Caco-2 (cell line): ENCODE results near the gene NDEL1. TPM values are rescaled to one million over a fixed set of nuclear protein-coding genes. Genes with fewer than 3 reads are reported as not detected.

ENCODE experiments used
- BruUV-seq: library from RNA; stranded (reverse); fragments of 400-500 nt; replicated peaks from 2 replicates; lab custom pipeline; 2021; lab: Mats Ljungman, UMichigan
- CTCF ChIA-PET: fragments of 300-600 bp; sonication (Branson Sonifier 250); formaldehyde crosslinking; loops from one replicate; lab custom pipeline; 2022; ENCODE audit warnings: antibody characterized with exemption; lab: Charles Lee
- POLR2A ChIA-PET: fragments of 300-600 bp; sonication (Branson Sonifier 250); formaldehyde crosslinking; loops from one replicate; lab custom pipeline; 2022; ENCODE audit warnings: antibody characterized with exemption; lab: Charles Lee
- DNase-seq, 2 experiments: peaks; one replicate each; pipeline versions ENCODE4 v3.0.0 to v3.0.0-alpha.2; 2020 to 2022
- H3K27me3 ChIP-seq: replicated peaks from 2 replicates; pipeline ENCODE4 v1.6.0; 2011; ENCODE audit warnings: low read length; ENCODE audit not compliant: control insufficient read depth, insufficient read depth
- H3K36me3 ChIP-seq: 2 replicates; pipeline ENCODE4 v1.5.1; 2011; ENCODE audit warnings: low read length; ENCODE audit not compliant: control insufficient read depth, insufficient read depth
- H3K4me1 ChIP-seq: fragments of 250-450 bp; sonication (Bioruptor Pico); 2 replicates; pipeline ENCODE4 v1.5.1; 2020; ENCODE audit warnings: mild to moderate bottlenecking
- H3K4me3 ChIP-seq: 2 replicates; pipeline ENCODE4 v1.5.1; 2011; ENCODE audit warnings: low read depth, mild to moderate bottlenecking, control low read depth, low read length
- H3K9me3 ChIP-seq: fragments of 250-450 bp; sonication (Bioruptor Pico); 2 replicates; pipeline ENCODE4 v1.5.1; 2020; ENCODE audit warnings: mild to moderate bottlenecking, moderate library complexity
- H3K27ac Mint-ChIP-seq: one replicate; pipeline ENCODE4 v1.8.0; 2022; ENCODE audit warnings: mixed read lengths; ENCODE audit not compliant: unreplicated experiment
- H3K27me3 Mint-ChIP-seq: one replicate; pipeline ENCODE4 v1.8.0; 2022; ENCODE audit warnings: mixed read lengths; ENCODE audit not compliant: insufficient read depth, unreplicated experiment
- H3K36me3 Mint-ChIP-seq: one replicate; pipeline ENCODE4 v1.8.0; 2022; ENCODE audit warnings: mild to moderate bottlenecking, mixed read lengths; ENCODE audit not compliant: insufficient read depth, unreplicated experiment
- H3K4me1 Mint-ChIP-seq: one replicate; pipeline ENCODE4 v1.8.0; 2022; ENCODE audit warnings: low read depth, mixed read lengths; ENCODE audit not compliant: unreplicated experiment
- H3K4me3 Mint-ChIP-seq: one replicate; pipeline ENCODE4 v1.8.0; 2022; ENCODE audit warnings: mild to moderate bottlenecking, moderate library complexity, mixed read lengths; ENCODE audit not compliant: unreplicated experiment
- H3K9me3 Mint-ChIP-seq: one replicate; pipeline ENCODE4 v1.8.0; 2022; ENCODE audit warnings: mixed read lengths; ENCODE audit not compliant: unreplicated experiment
- intact Hi-C: fragments of 100-400 bp; cut with micrococcal nuclease; formaldehyde crosslinking; loops from one replicate; pipeline ENCODE4 v1.10.0; 2022; ENCODE audit not compliant: unreplicated experiment
- total RNA-seq: library from RNA; stranded (reverse); gene quantifications from 2 replicates; pipeline ENCODE4 v1.2.3, GENCODE V29; 2022
- TF ChIP-seq, protein P1 (sequence below), 2 experiments: fragments of 200-600 bp in 1 of 2; IDR thresholded peaks; 1 replicate in 1 of 2; 2 replicates in 1 of 2; pipeline versions ENCODE4 v1.5.1 to v1.8.0; 2011 to 2022; ENCODE audit warnings: antibody characterized with exemption in 1 of 2, control low read depth in 1 of 2, inconsistent platforms in 1 of 2, low read depth in 1 of 2, low read length in 1 of 2, mild to moderate bottlenecking in 1 of 2, moderate library complexity in 1 of 2; ENCODE audit not compliant: insufficient read depth in 1 of 2, severe bottlenecking in 1 of 2, unreplicated experiment in 1 of 2

NDEL1 gene
- total RNA-seq, 1 experiment from 2014 or later = 32.2 TPM

DNA sequence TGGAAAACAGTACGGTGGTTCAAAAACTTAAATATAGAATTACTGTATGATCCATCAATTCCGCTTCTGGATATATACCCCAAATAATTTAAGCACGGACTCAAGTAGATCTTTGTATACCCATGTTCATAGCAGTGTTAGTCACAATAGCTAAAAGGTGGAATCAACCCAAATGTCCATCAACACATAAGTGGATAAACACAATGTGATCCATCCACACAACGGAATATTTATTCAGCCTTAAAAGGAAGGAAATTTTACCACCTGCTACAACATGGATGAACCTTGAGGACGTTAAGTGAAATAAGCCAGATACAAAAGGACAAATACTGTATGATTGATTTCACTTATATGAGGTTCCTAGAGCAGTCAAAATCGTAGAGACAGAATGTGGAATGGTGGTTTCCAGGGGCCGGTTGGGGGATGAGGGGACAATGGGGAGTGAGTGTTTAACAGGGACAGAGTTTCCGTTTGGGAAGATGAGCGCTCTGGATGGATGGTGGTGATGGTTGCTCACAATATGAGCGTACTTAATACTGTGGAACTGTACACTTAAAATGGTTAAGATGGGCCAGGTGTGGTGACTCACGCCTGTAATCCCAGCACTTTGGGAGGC, 32.7 kb upstream of the NDEL1 start:
- TF ChIP-seq, protein P1, sequence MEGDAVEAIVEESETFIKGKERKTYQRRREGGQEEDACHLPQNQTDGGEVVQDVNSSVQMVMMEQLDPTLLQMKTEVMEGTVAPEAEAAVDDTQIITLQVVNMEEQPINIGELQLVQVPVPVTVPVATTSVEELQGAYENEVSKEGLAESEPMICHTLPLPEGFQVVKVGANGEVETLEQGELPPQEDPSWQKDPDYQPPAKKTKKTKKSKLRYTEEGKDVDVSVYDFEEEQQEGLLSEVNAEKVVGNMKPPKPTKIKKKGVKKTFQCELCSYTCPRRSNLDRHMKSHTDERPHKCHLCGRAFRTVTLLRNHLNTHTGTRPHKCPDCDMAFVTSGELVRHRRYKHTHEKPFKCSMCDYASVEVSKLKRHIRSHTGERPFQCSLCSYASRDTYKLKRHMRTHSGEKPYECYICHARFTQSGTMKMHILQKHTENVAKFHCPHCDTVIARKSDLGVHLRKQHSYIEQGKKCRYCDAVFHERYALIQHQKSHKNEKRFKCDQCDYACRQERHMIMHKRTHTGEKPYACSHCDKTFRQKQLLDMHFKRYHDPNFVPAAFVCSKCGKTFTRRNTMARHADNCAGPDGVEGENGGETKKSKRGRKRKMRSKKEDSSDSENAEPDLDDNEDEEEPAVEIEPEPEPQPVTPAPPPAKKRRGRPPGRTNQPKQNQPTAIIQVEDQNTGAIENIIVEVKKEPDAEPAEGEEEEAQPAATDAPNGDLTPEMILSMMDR (IDR thresholded peaks at IDR 0.05; ENCODE audit: insufficient read depth in 1 of 2, low read depth in 1 of 2, low read length in 1 of 2, severe bottlenecking in 1 of 2, unreplicated experiment in 1 of 2) = no peak
- H3K4me3 Mint-ChIP-seq = no peak overlapping the region

DNA sequence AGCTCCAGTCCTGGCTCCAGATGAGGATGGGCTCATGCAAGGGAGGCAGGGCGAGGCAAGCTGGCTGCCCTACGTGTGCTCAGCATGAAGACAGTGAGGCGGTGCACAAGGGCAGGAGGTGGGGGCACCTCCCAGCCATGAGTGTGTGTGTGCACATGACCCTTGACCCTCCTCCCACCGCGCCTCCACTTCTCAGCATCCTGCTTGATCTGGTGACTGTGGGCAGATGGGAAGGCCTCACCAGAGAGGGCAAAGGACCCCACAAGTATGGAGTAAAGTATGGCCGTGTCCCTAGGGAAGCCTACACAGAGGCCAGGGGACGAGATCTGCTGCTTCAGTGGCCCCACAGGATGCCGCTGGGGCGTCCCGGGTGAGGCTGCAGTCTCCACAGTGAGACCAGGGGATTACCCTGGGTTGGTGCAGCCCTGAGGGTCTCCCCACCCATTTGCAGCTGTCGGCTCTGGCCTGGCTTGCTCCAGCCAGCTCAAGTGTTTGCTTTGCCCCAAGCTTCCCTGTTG, 30.1 kb upstream of the NDEL1 start:
- Mint-ChIP-seq H3K27me3 (peaks cover 3% of the 10 kb centered on the region), H3K9me3 (no peaks in the 10 kb centered on the region), H3K27ac (no peak overlapping the region), H3K4me1 (no peaks in the 10 kb centered on the region), H3K4me3 (no peak overlapping the region), H3K36me3 (peaks cover 5% of the 10 kb centered on the region)
- Histone ChIP-seq H3K4me3 (no peak overlapping the region), H3K36me3 (no peaks in the 10 kb centered on the region), H3K27me3 (no peaks in the 10 kb centered on the region), H3K9me3 (no peaks in the 10 kb centered on the region), H3K4me1 (no peaks in the 10 kb centered on the region)
- TF ChIP-seq, protein P1 (IDR thresholded peaks at IDR 0.05; ENCODE audit: insufficient read depth in 1 of 2, low read depth in 1 of 2, low read length in 1 of 2, severe bottlenecking in 1 of 2, unreplicated experiment in 1 of 2) = no peak
- CTCF ChIA-PET = no interaction called here
- no TSS peak for BruUV-seq
- DNase-seq = no peak
- POLR2A ChIA-PET = no interaction called here
- intact Hi-C loops = no loop called here

More for the DNA sequence above, 32.7 kb upstream of the NDEL1 start:
- intact Hi-C loops = no loop called here
- Histone ChIP-seq H3K27me3 (no peaks in the 10 kb centered on the region), H3K9me3 (no peaks in the 10 kb centered on the region), H3K4me3 (no peak overlapping the region), H3K36me3 (no peaks in the 10 kb centered on the region), H3K4me1 (no peaks in the 10 kb centered on the region)
- H3K36me3 Mint-ChIP-seq = no peaks in the 10 kb centered on the region
- no peak for DNase-seq
- H3K4me1 Mint-ChIP-seq = no peaks in the 10 kb centered on the region
- ChIA-PET POLR2A (no interaction called here), CTCF (no interaction called here)
- H3K9me3 Mint-ChIP-seq = no peaks in the 10 kb centered on the region
- H3K27me3 Mint-ChIP-seq = peaks cover 3% of the 10 kb centered on the region
- BruUV-seq = no TSS peak
- H3K27ac Mint-ChIP-seq = no peak overlapping the region

DNA sequence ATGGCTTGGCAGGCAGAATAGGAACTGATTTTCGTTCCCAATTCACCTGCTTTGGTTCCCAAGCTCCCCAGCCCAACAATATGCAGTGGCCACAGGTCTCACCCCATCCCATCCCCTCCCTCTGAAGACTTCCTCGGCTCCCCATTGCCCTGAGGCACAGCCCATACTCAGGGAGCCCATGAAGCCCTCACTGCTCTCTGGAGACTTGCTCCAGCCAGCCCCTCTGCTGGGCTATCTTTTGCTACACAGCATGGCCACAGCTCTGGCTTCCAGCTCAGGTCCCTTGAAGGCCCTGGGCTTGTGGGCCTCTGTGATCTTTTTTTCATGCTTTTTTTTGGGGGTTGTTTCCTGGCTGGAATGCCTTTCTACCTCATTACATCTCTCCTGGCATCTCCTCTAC, 29.5 kb upstream of the NDEL1 start:
- Mint-ChIP-seq H3K27ac (no peak overlapping the region), H3K4me1 (no peaks in the 10 kb centered on the region), H3K9me3 (no peaks in the 10 kb centered on the region), H3K4me3 (no peak overlapping the region), H3K36me3 (peaks cover 5% of the 10 kb centered on the region), H3K27me3 (peaks cover under 1% of the 10 kb centered on the region)
- H3K4me3 ChIP-seq = no peak overlapping the region
- H3K9me3 ChIP-seq = no peaks in the 10 kb centered on the region
- intact Hi-C loops = no loop called here
- H3K4me1 ChIP-seq = no peaks in the 10 kb centered on the region
- no peaks in the 10 kb centered on the region for H3K27me3 ChIP-seq
- POLR2A ChIA-PET = no interaction called here
- DNase-seq = no peak
- CTCF ChIA-PET = no interaction called here
- TF ChIP-seq, protein P1 (IDR thresholded peaks at IDR 0.05; ENCODE audit: insufficient read depth in 1 of 2, low read depth in 1 of 2, low read length in 1 of 2, severe bottlenecking in 1 of 2, unreplicated experiment in 1 of 2) = no peak
- no TSS peak for BruUV-seq
- no peaks in the 10 kb centered on the region for H3K36me3 ChIP-seq
